ENCODE results near the gene DNM3.
A peak's percentile ranks its signal among the peaks of the same experiment; 100 is the strongest.

Gene DNM3

DNA sequence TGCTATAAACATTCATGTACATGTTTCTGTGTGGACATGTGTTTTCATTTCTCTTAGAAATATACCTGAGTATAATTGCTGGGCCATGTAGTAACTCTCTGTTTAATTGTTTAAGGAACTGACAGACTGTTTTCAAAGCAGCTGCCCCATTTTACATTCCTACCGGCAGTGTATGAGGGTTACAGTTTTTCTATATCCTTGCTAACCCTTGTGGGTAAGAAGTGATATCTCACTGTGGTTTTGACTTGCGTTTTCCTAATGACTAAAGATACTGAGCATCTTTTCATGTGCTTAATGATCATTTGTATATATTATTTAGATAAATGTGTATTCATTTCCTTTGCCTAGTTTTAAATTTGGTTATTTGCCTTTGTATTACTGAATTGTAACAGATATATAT is 81.7 kb downstream of the DNM3 start:
- no peak for DNase-seq (ENCODE audit: low read depth)
- no peak overlapping the region for H3K4me3 ChIP-seq (ENCODE audit: low read depth, low read length)
- TF ChIP-seq, protein P1, sequence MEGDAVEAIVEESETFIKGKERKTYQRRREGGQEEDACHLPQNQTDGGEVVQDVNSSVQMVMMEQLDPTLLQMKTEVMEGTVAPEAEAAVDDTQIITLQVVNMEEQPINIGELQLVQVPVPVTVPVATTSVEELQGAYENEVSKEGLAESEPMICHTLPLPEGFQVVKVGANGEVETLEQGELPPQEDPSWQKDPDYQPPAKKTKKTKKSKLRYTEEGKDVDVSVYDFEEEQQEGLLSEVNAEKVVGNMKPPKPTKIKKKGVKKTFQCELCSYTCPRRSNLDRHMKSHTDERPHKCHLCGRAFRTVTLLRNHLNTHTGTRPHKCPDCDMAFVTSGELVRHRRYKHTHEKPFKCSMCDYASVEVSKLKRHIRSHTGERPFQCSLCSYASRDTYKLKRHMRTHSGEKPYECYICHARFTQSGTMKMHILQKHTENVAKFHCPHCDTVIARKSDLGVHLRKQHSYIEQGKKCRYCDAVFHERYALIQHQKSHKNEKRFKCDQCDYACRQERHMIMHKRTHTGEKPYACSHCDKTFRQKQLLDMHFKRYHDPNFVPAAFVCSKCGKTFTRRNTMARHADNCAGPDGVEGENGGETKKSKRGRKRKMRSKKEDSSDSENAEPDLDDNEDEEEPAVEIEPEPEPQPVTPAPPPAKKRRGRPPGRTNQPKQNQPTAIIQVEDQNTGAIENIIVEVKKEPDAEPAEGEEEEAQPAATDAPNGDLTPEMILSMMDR (IDR thresholded peaks at IDR 0.05; ENCODE audit: low read depth, low read length, missing control alignments): no peak

DNA sequence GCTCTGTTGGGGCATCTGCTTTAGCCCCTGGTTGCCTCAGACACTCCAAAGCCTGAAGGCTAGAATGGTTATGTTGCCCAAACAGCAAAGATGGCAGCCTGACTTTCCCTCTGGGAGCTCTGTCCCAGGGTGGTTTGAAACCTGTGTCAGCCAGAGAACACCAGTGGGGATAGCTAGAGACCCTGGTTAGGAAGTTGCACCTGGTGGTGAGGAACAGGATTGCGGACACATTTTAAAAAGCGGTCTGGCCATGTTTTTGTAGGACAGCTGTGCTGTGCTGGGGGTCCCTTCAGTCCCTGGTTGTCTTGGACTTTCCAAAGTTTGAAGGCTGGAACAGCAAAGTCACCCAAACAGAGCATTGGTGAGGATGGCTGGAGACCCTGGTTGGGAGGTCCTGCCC is 87.8 kb downstream of the DNM3 start:
- H3K4me3 ChIP-seq (ENCODE audit: low read depth, low read length): no peak overlapping the region
- no peak for DNase-seq (ENCODE audit: low read depth)
- TF ChIP-seq, protein P1 (IDR thresholded peaks at IDR 0.05; ENCODE audit: low read depth, low read length, missing control alignments): peak; percentile 41

DNA sequence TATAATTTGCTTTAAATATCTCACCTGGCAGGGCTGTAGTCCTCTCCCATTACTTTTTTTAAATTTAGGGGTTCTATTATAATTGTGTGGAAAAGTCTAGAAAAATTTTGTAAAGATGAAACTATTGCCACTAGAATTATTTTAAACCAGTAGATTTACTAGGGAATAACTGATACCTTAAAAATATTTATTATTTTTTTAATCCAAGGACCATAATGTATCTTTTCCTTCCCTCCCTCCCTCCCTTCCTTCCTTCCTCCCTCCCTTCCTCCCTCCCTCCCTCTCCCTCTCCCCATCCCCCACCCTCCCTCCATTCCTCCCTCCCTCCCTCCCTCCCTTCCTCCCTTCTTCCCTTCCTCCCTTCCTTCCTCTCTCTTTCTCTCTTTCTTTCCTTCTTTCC is 90.5 kb downstream of the DNM3 start:
- H3K4me3 ChIP-seq (ENCODE audit: low read depth, low read length): no peak overlapping the region
- no peak for DNase-seq (ENCODE audit: low read depth)
- TF ChIP-seq, protein P1 (IDR thresholded peaks at IDR 0.05; ENCODE audit: low read depth, low read length, missing control alignments): no peak

DNA sequence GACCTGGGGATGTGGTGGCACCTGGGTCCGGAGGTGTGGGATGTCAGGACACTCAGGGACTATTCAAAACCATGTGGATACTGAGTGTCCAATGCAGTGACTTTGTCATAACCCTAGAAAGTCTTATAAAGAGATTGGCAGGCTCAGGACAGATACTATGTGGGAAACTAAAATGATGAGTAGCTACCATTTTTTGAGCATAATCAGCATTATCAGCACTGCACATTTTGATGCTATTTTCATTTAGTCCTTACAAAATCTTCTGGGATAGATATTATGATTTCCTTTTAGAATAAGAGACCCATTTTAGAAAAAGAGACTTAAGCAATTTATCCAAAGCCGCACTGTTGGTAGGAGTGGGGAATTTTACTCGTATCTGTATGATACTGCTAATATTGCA is 93.4 kb downstream of the DNM3 start:
- no peak overlapping the region for H3K4me3 ChIP-seq (ENCODE audit: low read depth, low read length)
- TF ChIP-seq, protein P1 (IDR thresholded peaks at IDR 0.05; ENCODE audit: low read depth, low read length, missing control alignments): no peak
- DNase-seq (ENCODE audit: low read depth): no peak

DNA sequence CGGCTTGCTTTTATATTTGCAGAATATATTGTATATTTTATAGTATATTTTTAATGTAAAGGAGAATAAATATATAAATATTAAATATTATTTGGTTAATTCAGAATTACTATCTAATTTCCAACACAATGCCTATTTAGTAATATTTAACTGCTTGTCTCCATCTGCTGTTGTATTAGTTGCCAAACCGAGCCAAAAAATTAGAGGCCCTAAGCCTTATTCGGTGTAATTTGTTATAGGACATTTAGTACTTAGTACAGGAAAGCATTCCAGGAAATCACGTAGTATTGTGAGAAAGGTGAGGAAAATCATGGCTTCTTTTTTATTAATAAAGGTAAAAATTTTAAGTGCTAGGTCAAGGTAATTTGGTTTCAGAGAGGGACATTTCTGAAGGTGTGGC is 93.8 kb downstream of the DNM3 start:
- no peak overlapping the region for H3K4me3 ChIP-seq (ENCODE audit: low read depth, low read length)
- TF ChIP-seq, protein P1 (IDR thresholded peaks at IDR 0.05; ENCODE audit: low read depth, low read length, missing control alignments): no peak
- DNase-seq (ENCODE audit: low read depth): no peak

DNA sequence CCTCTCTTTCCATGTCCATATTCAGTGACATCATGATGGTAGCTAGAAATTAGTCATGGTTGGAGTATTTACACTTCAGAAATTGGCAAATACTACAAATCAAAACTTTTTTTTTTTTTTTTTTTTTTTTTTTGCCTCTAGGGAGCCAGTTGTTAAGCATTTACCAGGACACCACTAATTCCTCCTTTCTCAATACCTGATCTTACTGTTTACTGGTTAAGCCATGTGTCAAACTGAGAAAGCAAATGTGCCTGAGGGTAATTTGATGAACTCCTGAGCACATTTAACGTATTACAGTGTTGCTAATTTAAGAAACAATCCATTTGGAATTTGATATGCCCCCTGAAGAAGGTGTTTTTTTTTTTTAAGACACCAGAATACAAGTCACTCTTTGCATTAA is 94.4 kb downstream of the DNM3 start:
- no peak overlapping the region for H3K4me3 ChIP-seq (ENCODE audit: low read depth, low read length)
- TF ChIP-seq, protein P1 (IDR thresholded peaks at IDR 0.05; ENCODE audit: low read depth, low read length, missing control alignments): no peak
- no peak for DNase-seq (ENCODE audit: low read depth)

DNA sequence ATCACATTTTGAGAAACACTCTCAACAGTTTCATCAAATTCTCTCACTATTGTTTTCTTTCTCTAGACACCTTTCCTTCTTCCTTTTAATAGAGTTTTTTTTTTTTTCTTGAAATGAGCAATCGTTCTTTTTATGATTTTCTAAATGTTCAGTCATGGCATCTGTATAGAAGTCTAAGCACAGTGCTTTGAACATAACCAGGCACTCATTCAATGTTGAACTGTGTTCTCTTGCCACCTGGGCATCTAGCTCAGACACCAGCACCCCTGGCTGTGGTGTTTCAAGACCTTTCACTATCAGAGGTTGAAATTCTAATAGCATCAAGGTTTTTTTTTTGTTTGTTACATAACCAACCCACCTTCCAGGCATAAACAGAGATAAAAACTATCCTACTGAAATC is 96.6 kb downstream of the DNM3 start:
- TF ChIP-seq, protein P1 (IDR thresholded peaks at IDR 0.05; ENCODE audit: low read depth, low read length, missing control alignments): no peak
- no peak overlapping the region for H3K4me3 ChIP-seq (ENCODE audit: low read depth, low read length)
- no peak for DNase-seq (ENCODE audit: low read depth)
